HG03103 (cell line): ENCODE results near the gene RASA2.
"Not testable (repeated sequence)": the region's sequence is repeated elsewhere in the genome, so short reads cannot be mapped to it uniquely, and the experiment has no call there.

Source experiments
- ATAC-seq: cut with Tn5 transposase; IDR thresholded peaks from one replicate; pipeline ENCODE4 v1.9.1; 2021; ENCODE audit warnings: low read depth; ENCODE audit not compliant: unreplicated experiment

The RASA2 gene

GRCh38 chr3:141529256-141529655, 42.4 kb downstream of the RASA2 start:
- ATAC-seq = no peak

GRCh38 chr3:141529717-141530414, 43.0 kb downstream of the RASA2 start:
- no peak for ATAC-seq

- ATAC-seq = no peak
These were observed 43.6 kb downstream of the RASA2 start for GRCh38 chr3:141530415-141530768.

GRCh38 chr3:141532609-141533008, 45.8 kb downstream of the RASA2 start:
- no peak for ATAC-seq

- ATAC-seq = not testable (repeated sequence)
These were observed 49.2 kb downstream of the RASA2 start for GRCh38 chr3:141536017-141536416.

- no peak for ATAC-seq
These were observed 51.0 kb downstream of the RASA2 start for GRCh38 chr3:141537856-141538255.

- ATAC-seq = no peak
These were observed 51.9 kb downstream of the RASA2 start for GRCh38 chr3:141538568-141539240.

- no peak for ATAC-seq
These were observed 52.8 kb downstream of the RASA2 start for GRCh38 chr3:141539431-141540187.

GRCh38 chr3:141540531-141540930, 53.7 kb downstream of the RASA2 start:
- no peak for ATAC-seq

GRCh38 chr3:141542202-141542969, 55.6 kb downstream of the RASA2 start:
- ATAC-seq = no peak

GRCh38 chr3:141542989-141543388, 56.2 kb downstream of the RASA2 start:
- no peak for ATAC-seq

- ATAC-seq = no peak
These were observed 57.9 kb downstream of the RASA2 start for GRCh38 chr3:141544697-141545096.

GRCh38 chr3:141546081-141546480, 59.3 kb downstream of the RASA2 start:
- ATAC-seq = no peak

GRCh38 chr3:141546586-141546985, 59.8 kb downstream of the RASA2 start:
- no peak for ATAC-seq

GRCh38 chr3:141547791-141548190, 61.0 kb downstream of the RASA2 start:
- no peak for ATAC-seq

GRCh38 chr3:141550926-141551665, 64.3 kb downstream of the RASA2 start:
- no peak for ATAC-seq

GRCh38 chr3:141552440-141552991, 65.7 kb downstream of the RASA2 start:
- no peak for ATAC-seq

- no peak for ATAC-seq
These were observed 66.2 kb downstream of the RASA2 start for GRCh38 chr3:141553055-141553454.

GRCh38 chr3:141556034-141556433, 69.2 kb downstream of the RASA2 start:
- no peak for ATAC-seq
